Inflammatory macrophage treated with lipopolysaccharide for 4 hours (primary cell): ENCODE measurements around the gene PPARG.

Source experiments
- DNase-seq: peaks from one replicate; pipeline ENCODE4 v3.0.0-alpha.2; 2020

The PPARG gene

GRCh38 chr3:12420393-12420792, 131.5 kb downstream of the PPARG start:
- no peak for DNase-seq

DNA sequence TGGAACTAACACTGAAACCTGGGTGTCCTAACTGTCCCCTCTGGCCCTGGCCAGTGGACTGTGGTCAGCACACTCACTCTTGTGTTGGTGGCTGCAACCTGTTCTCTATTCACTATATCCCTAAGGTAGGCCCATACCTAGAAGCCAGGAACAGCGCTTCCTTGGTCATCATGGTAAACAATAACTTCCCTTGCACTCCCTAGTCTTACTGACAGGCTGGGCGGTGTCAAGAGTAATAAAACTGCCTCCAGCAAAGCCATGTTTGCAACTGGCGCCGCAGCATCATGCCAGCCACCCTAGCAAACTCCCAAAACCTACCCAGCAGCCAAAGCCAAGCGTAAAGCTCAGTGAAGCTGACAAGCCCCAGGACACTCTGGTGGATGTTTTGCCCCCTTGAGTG, 132.3 kb downstream of the PPARG start:
- no peak for DNase-seq

GRCh38 chr3:12423131-12423530, 134.3 kb downstream of the PPARG start:
- no peak for DNase-seq

DNA sequence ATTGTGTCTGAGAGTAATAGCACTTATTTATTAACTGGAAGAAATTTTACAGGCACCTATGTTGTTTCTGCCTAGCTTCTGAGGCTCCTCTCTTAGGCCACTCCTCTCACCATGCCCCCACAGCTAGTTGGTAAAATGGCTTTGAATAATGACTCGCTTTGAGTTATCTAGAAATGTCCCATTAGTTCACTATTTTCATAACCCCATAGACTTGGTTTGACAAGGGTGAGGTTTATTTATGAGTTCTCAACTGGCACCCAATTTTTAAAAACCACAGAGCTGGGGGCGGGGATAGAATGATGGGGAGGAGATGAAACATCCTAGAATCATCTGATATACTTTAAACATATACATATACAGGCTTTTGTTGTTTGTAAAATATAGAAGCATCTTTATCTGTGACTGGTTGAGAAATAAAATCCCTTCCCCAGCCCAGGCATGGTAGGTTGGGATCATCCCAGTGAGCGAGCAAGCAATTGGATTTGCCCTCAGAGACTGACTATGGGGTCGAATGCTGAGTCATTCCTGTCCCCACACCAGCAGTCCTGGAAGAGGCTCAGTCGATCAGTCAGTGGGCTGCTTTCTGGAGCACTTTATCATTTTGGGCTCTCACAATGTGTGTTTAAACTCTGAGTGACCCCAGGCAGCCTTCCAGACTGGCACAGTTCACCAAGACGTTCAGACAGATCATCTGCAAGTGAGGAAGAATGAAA, 135.2 kb downstream of the PPARG start:
- DNase-seq, result no peak

DNA sequence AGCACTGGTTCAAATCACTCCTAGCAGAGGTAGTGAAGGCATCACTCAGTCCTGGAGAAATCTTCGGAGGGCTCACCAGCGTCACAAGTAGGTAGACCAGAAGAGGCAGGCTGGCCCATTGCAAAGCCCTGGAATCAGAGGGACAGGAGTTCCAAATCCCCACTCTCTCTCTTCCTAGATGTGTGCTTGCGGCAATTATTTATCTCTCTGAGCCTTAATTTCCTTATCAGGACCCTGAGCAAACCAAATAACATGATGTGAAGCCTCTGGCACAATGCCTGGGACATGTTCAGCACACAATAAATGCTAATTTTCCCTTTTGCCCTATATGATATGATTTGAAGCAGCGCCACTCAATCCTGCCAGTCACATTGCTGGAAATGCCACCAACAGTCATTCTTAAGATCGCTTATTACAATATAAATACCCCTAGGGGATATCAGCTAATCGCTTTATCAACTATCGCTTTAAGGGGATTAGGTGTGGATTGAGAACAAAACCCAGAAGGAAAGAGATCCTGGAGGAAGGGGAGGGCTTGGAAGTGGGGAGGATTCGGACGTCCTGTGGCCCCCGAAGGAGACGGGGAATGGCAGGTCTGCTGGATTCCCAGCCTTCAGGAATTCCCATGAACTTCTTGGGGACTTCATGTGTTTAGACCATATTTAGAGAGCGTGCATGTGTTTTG, 135.9 kb downstream of the PPARG start:
- no peak for DNase-seq

GRCh38 chr3:12425850-12426579, 137.1 kb downstream of the PPARG start:
- DNase-seq, result no peak

DNA sequence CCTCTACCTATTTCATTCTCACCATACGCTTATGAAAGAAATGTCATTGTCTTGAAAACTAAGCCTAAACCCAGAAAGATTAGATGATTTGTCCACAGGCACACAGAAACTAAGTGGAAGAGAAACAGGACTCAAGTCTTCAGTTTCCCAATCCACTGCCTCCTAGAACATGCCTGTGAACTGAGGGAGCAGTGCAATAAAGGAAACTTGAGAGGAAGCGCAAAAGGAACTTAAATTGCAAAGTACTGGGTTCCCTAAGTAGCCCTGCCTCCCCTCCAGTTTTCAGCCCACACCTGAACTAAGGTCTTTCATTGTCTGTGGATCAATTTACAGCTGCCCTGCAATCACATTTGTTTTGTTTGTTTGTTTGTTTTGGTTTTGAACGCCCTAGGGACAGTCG, 138.7 kb downstream of the PPARG start:
- DNase-seq, result peak; percentile 86

- DNase-seq, result no peak
Observed at GRCh38 chr3:12428126-12428525, 139.3 kb downstream of the PPARG start.

- DNase-seq, result no peak
Observed at GRCh38 chr3:12430086-12430485, 141.2 kb downstream of the PPARG start.

DNA sequence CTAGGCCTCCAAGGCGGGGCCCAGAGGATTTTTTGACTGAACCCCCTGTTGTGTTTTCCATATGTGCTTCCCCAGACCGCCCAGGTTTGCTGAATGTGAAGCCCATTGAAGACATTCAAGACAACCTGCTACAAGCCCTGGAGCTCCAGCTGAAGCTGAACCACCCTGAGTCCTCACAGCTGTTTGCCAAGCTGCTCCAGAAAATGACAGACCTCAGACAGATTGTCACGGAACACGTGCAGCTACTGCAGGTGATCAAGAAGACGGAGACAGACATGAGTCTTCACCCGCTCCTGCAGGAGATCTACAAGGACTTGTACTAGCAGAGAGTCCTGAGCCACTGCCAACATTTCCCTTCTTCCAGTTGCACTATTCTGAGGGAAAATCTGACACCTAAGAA, 145.0 kb downstream of the PPARG start:
- no peak for DNase-seq

DNA sequence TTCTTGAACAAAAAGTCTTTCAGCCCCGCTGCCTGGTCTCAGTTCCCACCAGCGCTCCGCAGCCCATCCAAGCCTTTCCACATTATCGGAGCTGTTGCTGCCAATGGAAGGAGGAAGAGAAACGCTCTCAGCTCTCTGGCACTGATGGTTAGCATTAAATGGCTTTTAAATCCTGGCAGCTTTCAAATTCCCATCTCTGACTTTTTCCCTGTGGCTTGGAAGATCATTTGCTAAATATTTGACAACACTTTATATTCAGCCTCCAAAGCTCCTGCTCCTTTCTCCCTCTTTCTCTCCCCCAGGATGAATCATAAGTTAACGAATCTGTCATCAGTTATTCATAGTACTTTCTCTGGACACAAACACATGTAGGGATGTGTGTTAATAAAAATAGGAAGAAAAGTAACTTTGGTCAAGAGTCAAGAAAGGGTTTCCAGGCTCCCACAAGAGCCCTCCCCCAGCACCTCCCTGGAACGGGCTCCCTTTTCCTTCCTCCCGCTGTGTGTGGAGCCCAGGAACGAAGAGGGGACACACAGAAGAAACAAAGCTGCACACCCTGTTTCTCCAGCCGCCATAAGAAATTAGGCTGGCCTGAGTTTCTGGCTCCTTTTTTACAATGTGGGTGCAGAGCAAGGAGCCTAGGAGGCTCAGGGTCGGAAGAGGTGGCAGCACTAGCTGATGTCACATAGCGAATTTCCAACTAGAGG, 147.8 kb downstream of the PPARG start:
- no peak for DNase-seq

GRCh38 chr3:12437221-12437605, 148.3 kb downstream of the PPARG start:
- DNase-seq, result no peak

- DNase-seq, result no peak
Observed at GRCh38 chr3:12437861-12438260, 149.0 kb downstream of the PPARG start.

GRCh38 chr3:12438318-12438717, 149.4 kb downstream of the PPARG start:
- DNase-seq, result no peak

- no peak for DNase-seq
Observed at GRCh38 chr3:12439161-12439940, 150.5 kb downstream of the PPARG start.

DNA sequence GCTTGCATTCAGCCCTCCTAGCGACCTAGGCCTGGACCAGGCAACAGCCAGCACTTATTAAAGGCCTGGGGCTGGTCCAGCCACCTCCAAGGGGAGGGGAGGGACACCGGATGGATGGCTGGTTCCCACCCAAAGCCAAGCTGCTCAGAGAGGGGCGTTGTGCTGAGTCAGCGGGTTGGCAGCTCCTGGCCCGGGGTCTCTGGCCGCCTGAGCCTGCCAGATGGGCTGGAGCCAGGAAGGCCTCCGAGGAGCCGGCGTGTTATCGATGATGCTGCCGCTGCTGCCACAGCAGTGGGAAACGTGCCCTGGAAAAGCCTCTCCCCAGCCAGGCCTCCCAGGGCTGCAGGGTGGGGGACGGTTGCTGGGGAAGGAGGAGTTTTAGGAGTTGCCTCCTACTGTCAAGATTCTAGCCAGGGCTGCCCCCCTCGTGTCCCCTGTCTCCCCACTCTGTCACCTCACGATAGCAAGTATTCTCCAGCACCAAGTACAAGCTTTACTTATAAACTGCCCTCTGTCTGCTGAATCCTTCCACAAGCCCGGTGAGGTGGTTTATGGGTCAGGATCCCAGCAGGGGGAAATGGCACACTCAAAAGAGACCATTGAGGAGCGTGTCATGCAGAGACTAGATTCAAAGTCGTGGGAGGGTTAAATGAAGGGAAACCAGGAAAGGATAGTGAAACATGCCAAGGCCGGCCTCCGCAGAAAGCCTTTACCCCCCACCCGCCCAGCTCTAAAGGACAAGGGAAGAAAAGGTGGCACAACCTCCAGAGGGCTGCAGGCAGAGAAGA, 152.3 kb downstream of the PPARG start:
- DNase-seq, result no peak

DNA sequence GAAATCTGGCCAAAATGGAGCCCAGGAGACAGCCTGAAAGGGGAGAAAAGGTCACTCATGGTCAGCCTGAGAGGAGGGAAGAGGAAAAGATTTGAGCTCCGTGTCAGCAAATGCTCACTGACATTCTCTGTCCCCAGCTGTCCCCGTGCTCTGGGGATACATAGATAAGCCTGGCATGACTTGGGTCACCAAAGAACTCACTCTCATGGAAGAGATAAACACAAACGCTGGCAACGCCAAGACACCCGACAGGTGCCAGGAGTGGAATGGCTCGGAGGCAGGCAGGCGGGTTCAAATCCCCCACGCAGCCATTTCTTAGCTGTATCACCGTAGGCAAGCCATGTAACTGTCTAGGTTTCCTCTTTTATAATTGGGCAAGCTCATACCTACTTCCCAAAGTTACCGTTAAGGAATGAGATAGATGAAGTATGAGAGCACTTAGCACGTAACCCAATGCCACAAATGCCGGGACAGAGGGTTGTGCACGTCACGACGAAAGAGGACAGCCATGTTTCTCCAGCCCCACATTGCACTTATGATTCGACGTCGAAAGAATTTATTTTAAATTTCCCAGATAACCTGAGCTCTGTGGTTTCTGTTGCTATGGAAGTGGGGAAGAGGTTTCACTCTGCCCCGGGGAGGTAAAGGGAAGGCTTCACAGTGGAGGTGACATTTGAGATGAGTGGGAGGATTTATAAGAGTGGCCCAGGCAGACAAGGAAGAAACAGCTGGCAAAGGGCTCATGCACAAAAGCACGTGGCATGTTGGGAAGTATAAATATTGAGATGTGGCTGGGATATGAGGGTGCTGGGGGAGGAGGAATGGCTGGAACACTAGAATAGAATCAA, 154.0 kb downstream of the PPARG start:
- no peak for DNase-seq

DNA sequence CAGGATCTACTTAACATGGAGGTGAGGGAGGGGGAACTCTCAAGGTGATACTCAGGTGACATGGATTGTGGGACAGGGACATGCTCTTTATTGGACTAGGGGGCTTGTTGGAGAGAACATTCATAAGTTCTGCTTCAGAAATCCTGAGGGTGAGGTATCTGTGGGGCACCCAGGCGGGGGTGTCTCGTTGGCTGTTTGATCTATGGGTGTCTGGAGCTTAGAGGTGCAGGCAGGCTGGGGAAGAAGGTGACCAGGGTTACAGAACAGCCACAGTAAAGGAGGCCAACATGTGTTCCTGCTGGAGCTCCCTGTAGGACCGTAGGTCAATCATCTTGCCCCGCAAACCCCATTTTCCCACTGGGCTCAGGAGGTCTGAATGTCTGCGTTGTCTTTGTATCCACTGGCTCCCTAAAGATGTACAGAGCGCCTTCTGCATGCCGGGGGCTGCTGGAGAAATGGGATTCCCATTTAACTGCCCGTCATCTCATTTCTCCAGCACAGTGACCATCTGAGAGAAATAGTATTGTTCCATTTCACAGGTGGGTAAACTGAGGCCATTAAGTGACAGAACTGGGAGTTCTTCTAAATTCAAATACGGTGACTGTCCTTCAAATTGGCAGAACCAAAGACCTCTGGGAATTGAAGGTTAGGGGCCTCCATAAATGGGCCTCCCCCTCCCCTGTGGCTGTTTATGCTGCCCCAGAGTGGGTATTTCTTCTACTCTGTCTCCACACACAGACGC, 155.1 kb downstream of the PPARG start:
- no peak for DNase-seq

GRCh38 chr3:12444582-12445471, 156.0 kb downstream of the PPARG start:
- no peak for DNase-seq
